ENCODE results near the gene LTO1. TPM values are rescaled to one million over a fixed set of nuclear protein-coding genes. Genes with fewer than 3 reads are reported as not detected.
"Not testable (repeated sequence)": the region's sequence is repeated elsewhere in the genome, so short reads cannot be mapped to it uniquely, and the experiment has no call there.

LTO1 gene
- total RNA-seq, 1 experiment from 2014 or later = 17.1 TPM

DNA sequence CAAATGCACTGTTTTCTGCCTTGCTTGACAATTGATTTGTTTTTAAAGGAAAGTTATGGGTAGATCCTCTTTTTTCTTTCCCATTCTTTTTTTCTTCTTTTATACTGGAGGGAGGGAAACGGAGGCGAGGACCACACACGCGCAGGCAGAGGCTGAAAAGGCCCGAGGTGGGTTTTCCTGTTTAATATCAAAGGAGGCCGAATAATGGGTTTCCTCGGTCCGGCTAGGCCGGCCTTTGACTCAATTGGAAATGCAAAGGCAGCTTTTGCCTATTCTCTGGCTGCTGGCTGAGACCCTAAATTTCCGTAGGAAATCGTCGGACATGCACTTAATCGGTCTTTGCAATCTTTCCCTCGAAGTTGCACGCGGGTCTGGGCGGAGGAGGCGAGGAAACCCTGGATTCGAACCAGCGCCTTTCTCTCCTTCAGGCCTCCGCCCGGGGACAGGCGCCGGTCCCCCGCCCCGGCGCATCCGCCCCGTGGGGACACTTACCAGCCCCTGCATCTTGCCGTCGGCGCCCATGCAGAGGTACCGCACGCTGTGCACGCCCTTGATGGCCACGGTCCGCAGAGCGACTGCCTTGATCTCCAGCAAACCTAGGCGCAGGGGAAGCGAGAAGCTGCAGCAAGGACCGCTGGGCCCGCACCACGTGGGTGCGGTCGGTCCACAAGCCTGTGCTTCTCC is 27.8 kb upstream of the LTO1 start:
- in situ Hi-C loops (cut with HindIII; ENCODE audit: low sequenced_read_pairs) = no loop called here
- no peak for DNase-seq (ENCODE audit: low spot score)

DNA sequence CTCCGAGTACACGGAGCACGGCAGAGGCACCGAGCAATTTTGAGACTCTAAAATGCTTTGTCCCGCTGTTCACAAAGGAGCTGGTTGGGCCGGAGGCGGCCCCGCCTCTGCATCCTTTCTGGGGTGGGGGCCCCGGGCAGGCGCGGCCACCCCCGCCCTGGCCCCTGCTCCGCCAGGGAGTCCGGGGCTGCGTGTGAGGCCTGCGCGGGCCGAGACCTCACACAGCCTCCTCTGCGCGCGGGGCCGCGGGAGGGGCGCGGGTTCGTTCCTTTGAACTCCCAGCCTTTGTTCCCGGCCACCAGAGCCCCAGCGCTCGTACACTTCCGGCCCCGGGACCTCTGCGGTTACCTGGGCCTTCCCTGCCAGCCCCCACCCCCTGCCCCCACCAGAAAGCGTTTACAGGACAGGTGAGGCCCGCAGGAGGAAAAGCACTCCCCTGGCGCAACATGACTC is 27.1 kb upstream of the LTO1 start:
- in situ Hi-C loops (cut with HindIII; ENCODE audit: low sequenced_read_pairs) = no loop called here
- no peak for DNase-seq (ENCODE audit: low spot score)

DNA sequence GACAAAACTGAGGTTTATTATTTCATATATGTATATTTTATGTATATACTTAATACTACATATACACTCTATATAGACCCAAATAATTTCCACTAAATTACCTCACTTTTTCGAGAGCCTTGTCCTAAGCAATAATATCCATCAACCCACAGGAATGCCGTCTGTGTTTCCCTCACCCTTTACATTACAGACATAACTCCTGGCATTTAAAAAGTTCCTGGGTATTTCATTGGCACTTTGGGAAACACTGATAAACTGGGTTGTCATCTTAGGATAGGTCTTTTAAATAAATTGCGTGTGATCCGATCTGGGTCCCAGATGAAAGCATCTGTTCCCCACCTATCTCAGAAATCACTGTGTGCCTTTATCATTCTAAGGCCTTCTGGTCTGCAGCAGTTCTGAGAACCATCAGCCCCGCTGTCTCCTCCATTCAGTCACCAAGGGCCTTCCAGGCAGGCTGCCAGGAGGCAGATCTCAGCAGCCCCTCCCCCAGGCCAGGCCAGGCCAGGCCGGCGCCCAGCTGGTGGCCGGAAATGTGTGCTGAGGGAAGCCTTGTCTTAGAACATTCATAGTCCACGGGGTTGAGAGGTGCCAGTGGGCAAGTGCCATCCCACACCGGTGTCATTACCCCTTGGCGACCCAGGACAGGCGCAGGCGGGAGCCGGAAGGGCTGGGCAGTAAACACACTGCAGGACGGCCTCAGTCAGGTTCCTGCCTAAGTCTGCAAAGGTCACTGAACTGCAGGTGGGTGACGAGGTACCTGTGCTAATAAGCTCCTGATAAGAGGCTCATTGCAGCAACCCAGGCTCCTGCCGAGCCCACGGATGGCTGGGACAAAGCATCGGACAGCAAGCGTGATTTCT is 25.4 kb upstream of the LTO1 start:
- DNase-seq (ENCODE audit: low spot score) = peak; percentile 85
- in situ Hi-C loops (cut with HindIII; ENCODE audit: low sequenced_read_pairs) = no loop called here

DNA sequence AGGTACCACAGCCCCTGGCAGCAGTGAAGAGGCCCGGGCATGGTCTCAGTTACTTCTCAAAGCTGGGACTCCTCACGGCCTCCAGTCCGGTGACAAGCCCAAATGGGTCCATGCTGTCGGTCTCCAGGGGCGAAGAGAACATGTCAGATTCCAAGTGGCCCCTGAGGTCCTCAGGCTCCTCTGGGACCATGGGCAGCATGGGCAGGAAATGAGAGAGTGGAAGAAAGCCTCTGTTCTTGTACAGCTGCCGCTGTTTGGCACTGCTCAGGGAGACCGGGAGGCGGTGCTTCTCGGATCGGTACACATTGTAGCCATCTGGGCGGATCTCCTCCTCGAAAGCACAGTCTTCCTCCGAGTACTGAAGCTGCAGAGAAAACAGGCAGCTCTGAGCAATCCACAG is 24.1 kb upstream of the LTO1 start:
- in situ Hi-C loops (cut with HindIII; ENCODE audit: low sequenced_read_pairs) = no loop called here
- DNase-seq (ENCODE audit: low spot score) = peak; percentile 37

DNA sequence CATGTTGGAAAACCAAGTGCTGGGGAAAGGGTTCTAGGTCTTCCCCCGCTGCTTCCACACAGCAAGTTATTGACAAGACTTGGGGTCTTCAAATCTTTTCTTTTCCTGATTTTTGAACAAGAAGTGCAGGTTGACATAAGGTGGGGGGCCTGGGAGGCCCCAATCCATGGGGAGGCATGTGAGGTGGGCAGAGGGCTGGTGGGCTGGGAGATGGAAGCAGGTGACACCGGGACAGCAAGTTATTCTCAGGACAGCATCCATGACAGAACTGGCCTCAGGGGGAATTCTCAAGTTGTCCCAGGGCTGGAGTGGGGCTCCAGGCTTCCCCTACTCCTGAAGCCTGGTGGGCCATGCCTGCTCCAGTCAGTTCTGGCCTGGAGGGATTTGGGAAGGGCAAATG is 23.2 kb upstream of the LTO1 start:
- in situ Hi-C loops (cut with HindIII; ENCODE audit: low sequenced_read_pairs) = no loop called here

DNA sequence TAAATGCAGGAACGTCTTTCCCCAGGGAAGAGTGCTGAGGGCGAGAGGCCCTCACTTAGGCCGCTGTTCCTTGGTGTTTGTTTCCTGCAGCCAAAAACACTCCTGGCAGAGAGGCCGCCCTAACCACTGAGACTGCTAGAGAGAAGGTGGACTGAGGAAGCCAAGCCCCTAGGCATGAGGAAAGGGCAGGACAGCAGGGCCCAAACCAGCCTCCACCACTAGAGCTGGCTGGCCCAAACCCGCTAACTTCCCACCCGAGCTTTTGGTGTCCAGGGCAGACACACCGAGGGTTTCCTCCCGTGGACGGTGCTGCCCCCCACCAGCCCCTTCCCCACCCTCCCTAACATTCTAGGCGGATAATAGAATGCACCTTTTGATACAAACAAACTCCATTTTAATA is 22.7 kb upstream of the LTO1 start:
- no peak for DNase-seq (ENCODE audit: low spot score)
- in situ Hi-C loops (cut with HindIII; ENCODE audit: low sequenced_read_pairs) = no loop called here

More for the DNA sequence above, 23.2 kb upstream of the LTO1 start:
- no peak for DNase-seq (ENCODE audit: low spot score)

DNA sequence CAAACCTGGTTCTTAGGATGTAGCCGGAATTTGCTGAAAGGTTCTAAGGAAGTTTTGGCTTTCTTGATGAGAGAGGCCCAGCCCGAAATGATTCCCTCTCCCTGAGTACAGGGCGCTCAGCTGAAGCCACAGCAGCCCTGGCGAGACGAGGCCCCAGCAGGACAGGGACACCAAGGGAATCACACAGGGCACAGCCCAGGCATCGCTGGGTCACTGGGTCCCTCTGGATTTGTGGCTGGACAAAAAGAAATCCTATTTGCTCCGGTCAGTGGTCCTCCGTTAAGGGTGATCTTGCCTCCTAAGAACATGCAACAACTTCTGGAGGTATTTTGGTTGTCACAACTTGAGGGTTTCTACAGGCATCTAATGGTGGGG is 22.3 kb upstream of the LTO1 start:
- no peak for DNase-seq (ENCODE audit: low spot score)
- in situ Hi-C loops (cut with HindIII; ENCODE audit: low sequenced_read_pairs) = no loop called here

DNA sequence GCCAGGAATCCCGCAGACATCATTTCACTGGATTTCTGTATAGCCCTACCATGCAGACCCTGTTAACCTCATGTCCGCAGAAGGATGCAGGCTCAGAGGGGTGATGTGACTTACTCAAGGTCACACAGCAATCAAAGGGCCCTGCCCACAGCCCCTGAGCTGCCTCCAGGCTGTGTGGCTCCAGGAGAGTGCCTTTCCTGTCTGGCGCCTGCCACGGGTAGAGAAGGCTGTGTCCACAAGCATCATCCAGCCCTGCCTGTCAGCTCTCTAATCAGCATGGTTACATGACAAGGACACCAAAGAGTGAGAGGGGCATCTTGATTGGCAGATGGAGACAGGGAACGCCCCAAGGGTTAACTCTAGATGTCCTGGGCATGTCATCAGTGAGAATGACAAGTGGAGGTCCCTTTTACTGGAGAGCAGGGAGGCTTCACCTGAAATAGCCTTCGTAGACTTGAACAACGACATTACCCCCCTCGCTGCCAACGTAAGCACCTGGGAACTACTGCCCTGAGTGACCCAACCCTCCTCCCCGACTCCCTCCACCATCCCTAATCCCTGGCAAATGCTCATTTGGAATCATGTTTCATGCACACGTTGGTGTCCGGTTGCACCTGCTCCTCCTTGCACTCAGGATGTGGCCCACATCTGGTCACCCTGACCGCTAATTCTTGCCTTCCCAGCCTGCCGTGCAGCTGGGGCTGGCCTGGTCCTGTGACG is 21.8 kb upstream of the LTO1 start:
- in situ Hi-C loops (cut with HindIII; ENCODE audit: low sequenced_read_pairs) = no loop called here
- DNase-seq (ENCODE audit: low spot score) = no peak

DNA sequence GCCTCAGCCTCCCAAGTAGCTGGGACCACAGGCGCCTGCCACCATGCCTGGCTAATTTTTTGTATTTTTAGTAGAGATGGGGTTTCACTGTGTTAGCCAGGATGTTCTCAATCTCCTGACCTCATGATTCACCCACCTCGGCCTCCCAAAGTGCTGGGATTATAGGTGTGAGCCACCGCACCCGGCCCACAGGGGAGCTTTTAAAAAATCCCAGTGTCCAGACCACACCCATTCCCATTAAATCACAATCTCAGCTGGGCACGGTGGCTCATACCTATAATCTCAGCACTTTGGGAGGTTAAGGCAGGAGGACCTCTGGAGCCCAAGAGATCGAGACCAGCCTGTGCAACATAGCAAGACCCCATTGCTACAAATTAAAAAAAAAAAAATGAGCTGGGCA is 20.8 kb upstream of the LTO1 start:
- DNase-seq (ENCODE audit: low spot score); in situ Hi-C loops (cut with HindIII; ENCODE audit: low sequenced_read_pairs): not testable (repeated sequence)

DNA sequence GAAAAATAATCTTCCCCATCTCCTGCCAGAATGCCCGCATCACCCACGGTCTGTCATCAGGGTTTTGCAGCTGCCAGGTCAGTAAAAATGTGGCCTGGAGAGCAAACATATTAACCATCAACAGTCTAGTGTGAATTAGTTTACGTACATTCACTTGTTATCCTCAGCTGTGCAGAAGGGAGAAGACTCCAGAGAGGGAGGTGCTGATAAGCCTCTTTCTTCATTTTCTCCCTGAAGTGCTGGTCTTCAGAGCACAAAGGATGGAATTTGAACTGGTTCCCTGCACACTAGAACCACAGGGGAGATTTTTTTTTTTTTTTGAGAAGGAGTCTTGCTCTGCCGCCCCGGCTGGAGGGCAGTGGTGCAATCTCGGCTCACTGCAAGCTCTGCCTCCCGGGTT is 20.4 kb upstream of the LTO1 start:
- no peak for DNase-seq (ENCODE audit: low spot score)
- in situ Hi-C loops (cut with HindIII; ENCODE audit: low sequenced_read_pairs) = no loop called here

DNA sequence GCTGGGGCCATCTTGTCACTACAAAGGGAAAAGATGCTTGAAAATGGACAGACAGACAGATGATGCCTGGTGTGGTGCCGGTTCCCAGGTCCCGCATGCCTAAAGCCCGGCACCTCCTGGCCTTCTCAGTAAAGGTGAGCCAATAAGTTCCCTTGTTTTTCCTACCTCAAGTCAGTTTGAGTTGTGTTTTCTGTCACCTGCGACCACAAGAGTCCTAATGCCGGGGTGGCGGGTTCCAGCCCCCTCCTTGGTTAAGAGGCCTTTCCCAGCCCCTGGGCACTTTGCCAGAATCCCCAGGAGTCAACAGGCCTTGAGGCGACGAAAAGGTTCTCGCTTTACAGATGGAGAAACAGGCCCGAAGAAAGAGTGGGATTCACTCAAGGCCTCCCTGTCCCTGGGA is 19.6 kb upstream of the LTO1 start:
- no peak for DNase-seq (ENCODE audit: low spot score)
- in situ Hi-C loops (cut with HindIII; ENCODE audit: low sequenced_read_pairs) = no loop called here

DNA sequence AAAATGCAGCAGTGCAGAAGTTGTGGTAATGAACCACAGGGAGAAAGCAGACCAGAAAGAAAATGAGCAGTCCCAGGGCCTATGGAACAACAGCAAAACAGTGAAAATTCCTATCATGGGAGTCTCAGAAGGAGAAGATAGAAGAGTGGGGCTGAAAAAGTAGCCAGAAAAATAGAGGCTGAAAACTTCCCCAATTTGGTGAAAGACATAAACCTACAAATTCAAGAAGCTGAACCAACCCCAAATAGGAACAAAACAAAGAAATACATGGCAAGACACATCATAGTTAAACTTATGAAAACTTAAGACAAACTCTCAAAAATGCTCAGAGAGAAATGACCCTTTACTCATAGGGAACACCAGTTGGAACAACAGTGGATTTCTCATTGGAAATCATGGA is 17.3 kb upstream of the LTO1 start:
- in situ Hi-C loops (cut with HindIII; ENCODE audit: low sequenced_read_pairs) = no loop called here

DNA sequence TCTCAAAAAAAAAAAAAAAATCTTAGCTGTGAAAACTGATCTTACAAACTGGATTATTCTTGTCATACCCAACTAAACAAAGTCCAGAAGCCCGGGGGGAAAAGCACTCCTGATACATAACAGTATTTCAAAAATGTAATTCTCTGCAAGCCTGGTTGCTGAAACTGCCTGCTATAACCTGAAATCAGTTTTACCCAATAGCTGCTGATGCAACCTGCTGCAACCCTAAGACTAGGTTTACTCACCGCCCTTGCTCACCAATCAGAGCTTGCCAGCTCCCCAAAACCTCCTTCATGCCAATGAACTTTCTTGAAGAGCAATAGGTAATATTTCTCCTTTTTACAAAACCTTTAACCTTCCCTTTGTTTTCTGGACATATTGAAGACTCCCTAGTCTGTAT is 16.3 kb upstream of the LTO1 start:
- in situ Hi-C loops (cut with HindIII; ENCODE audit: low sequenced_read_pairs) = no loop called here
- no peak for DNase-seq (ENCODE audit: low spot score)

More for the DNA sequence above, 17.3 kb upstream of the LTO1 start:
- no peak for DNase-seq (ENCODE audit: low spot score)

DNA sequence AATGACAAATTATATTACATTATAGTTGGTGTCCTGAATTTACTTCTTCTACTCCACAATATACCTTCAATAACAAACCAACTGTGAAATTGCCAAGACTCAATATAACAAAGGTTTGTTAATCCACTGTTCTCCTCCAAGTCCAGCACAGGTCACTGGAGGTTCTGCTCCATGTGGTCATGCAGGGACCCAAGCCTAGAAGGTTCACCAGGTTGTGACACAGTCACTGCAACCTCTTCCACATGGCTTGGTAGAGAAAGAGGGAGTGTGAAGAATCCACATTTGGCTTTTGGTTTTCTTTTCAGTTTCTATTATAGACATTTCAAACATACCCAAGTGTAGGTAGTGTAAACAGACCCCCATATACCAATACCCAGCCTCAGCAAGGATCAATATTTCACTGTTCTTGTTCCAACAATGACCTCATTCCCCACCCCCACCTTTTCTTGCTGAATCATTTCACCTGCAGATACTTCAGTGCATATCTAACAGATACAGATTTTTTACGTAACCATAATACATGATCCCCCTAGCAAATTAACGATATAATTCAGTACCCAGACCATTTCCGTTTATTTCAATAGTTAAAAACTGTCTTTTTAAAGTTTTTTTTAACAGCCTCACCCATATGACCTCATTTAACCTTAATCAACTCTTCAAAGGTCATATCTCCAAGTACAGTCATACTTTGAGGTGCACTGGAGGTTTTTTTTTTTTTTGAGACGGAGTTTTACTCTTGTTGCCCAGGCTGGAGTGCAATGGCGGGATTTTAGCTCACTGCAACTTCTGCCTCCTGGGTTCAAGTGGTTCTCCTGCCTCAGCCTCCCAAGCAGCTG is 14.5 kb upstream of the LTO1 start:
- in situ Hi-C loops (cut with HindIII; ENCODE audit: low sequenced_read_pairs) = no loop called here

DNA sequence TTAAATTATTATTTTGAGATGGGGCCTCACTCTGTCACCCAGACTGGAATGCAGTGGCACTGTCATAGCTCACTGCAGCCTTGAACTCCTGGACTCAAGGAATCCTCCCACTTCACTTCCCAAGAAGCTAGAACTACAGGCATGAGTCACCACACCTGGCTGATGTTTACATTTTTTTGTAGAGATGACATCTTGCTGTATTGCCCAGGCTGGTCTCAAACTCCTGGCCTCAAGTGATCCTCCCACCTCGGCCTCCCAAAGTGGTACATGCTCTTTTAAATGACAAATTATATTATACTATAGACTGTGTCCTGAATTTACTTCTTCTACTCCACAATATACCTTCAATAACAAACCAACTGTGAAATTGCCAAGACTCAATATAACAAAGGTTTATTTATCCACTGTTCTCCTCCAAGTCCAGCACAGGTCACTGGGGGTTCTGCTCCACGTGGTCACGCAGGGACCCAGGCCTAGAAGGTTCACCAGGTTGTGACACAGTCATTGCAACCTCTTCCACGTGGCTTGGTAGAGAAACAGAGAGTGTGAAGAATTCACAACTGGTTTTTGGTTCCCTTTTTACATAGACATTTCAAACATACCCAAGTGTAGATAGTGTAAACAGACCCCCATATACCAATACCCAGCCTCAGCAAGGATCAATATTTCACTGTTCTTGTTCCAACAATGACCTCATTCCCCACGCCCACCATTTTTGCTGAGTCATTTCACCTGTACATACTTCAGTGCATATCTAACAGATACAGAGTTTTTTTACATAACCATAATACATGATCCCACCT is 13.0 kb upstream of the LTO1 start:
- in situ Hi-C loops (cut with HindIII; ENCODE audit: low sequenced_read_pairs); DNase-seq (ENCODE audit: low spot score): not testable (repeated sequence)

More for the DNA sequence above, 14.5 kb upstream of the LTO1 start:
- no peak for DNase-seq (ENCODE audit: low spot score)

DNA sequence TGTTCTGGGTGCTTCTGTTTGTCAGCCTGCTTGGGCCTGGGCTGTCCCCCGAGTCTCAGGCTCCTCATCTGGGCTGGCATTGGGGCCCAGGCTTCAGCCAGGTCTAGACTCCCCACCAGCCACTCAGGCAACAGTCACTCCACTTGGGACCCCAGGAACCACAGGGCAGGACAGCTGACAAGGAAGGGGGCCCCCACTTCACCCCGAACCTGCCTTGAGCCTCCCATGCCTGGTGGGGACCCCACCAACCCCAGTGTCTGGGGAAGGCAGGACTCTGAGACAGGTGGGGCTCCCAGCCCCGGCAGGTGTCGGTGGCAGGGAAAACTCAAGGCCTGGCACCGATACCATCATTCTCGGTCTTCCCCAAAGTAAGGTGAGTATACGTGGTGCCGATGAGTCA is 11.7 kb upstream of the LTO1 start:
- in situ Hi-C loops (cut with HindIII; ENCODE audit: low sequenced_read_pairs) = no loop called here
- no peak for DNase-seq (ENCODE audit: low spot score)

DNA sequence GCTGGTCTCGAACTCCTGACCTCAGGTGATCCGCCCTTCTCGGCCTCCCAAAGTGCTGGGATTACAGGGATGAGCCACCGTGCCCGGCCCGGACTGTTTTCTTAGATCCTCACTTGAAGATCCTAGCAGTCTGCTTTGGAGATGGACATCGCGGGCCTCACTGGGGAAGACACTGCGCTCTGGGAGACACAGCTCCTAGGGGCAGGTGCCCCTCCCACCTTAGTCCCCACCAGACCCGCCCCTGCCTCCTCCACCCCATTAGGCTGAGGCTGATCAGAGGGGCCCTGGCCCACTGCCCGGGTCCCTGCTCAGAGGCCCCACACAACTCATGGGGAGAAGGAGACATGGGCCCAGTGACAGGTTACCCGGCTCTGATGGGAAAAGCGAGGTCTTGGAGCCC is 11.3 kb upstream of the LTO1 start:
- no peak for DNase-seq (ENCODE audit: low spot score)
- in situ Hi-C loops (cut with HindIII; ENCODE audit: low sequenced_read_pairs) = no loop called here

DNA sequence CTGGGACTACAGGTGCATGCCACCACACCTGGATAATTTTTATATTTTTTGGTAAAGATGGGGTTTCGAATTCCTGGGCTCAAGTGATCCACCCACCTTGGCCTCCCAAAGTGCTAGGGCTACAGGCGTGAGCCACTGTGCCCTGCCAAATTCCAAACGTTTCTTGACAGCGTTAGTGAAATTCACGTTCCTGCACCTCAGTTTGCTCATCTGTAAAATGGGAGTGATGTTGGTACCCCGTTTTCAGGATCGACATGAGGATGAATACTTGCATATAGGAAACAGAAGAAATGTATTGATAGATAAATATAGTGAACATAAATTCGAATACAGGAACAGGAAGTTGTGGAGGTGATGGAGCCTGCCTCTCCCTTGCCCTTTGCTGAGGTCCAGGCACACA is 10.2 kb upstream of the LTO1 start:
- in situ Hi-C loops (cut with HindIII; ENCODE audit: low sequenced_read_pairs) = no loop called here

More for the DNA sequence above, 10.2 kb upstream of the LTO1 start:
- DNase-seq (ENCODE audit: low spot score) = no peak

Data from G401 (cell line).